HepG2 (cell line): ENCODE results near the gene DLX6. TPM values are rescaled to one million over a fixed set of nuclear protein-coding genes. Genes with fewer than 3 reads are reported as not detected.

Experiments
- FOXO1 ChIP-seq: sonication (generic); formaldehyde crosslinking; IDR thresholded peaks from 2 replicates; pipeline ENCODE4 v1.4.0; 2020; ENCODE audit warnings: missing genetic modification reagents
- GABPB1 ChIP-seq: IDR thresholded peaks from 2 replicates; pipeline ENCODE4 v1.6.1; 2016; ENCODE audit warnings: mild to moderate bottlenecking, missing genetic modification reagents, moderate library complexity, missing compliant biosample characterization
- GPBP1L1 ChIP-seq: sonication (generic); formaldehyde crosslinking; IDR thresholded peaks from 2 replicates; pipeline ENCODE4 v1.5.0; 2020; ENCODE audit warnings: mild to moderate bottlenecking, missing genetic modification reagents
- GZF1 ChIP-seq: sonication (generic); formaldehyde crosslinking; IDR thresholded peaks from 2 replicates; pipeline ENCODE4 v1.5.1; 2020; ENCODE audit warnings: mild to moderate bottlenecking, missing genetic modification reagents
- HHEX ChIP-seq: IDR thresholded peaks from 2 replicates; pipeline ENCODE4 v1.6.1; 2016; ENCODE audit warnings: control low read depth
- KAT2B ChIP-seq: fragments of 150-350 bp; IDR thresholded peaks from 2 replicates; pipeline ENCODE4 v1.6.1; 2014; ENCODE audit warnings: low read depth, low read length, borderline replicate concordance
- KLF9 ChIP-seq: IDR thresholded peaks from 2 replicates; pipeline ENCODE4 v1.6.1; 2016; ENCODE audit warnings: low read depth
- TFE3 ChIP-seq: IDR thresholded peaks from 2 replicates; pipeline ENCODE4 v1.6.1; 2016
- THAP7 ChIP-seq: sonication (generic); formaldehyde crosslinking; IDR thresholded peaks from 2 replicates; pipeline ENCODE4 v1.8.1; 2023; ENCODE audit warnings: mild to moderate bottlenecking, missing genetic modification reagents
- TP53 ChIP-seq: sonication (generic); formaldehyde crosslinking; conservative IDR thresholded peaks from 2 replicates; pipeline ENCODE4 v1.4.0; 2020; ENCODE audit warnings: missing genetic modification reagents
- ZEB1 ChIP-seq: IDR thresholded peaks from 2 replicates; pipeline ENCODE4 v1.6.1; 2012; ENCODE audit warnings: mild to moderate bottlenecking, low read depth, inconsistent platforms; ENCODE audit not compliant: insufficient replicate concordance
- ZNF280D ChIP-seq: sonication (generic); formaldehyde crosslinking; IDR thresholded peaks from 2 replicates; pipeline ENCODE4 v1.5.1; 2020; ENCODE audit warnings: mild to moderate bottlenecking, missing genetic modification reagents
- ZNF343 ChIP-seq: sonication (generic); formaldehyde crosslinking; IDR thresholded peaks from 2 replicates; pipeline ENCODE4 v1.4.0; 2020; ENCODE audit warnings: mild to moderate bottlenecking, missing genetic modification reagents
- ZNF460 ChIP-seq: sonication (generic); formaldehyde crosslinking; IDR thresholded peaks from 2 replicates; pipeline ENCODE4 v1.5.1; 2020; ENCODE audit warnings: missing genetic modification reagents, mild to moderate bottlenecking, borderline replicate concordance
- ZNF512B ChIP-seq: sonication (generic); formaldehyde crosslinking; IDR thresholded peaks from 2 replicates; pipeline ENCODE4 v1.5.1; 2020; ENCODE audit warnings: missing genetic modification reagents, mild to moderate bottlenecking, borderline replicate concordance
- ZNF570 ChIP-seq: sonication (generic); formaldehyde crosslinking; IDR thresholded peaks from 2 replicates; pipeline ENCODE4 v1.4.0; 2020; ENCODE audit warnings: mild to moderate bottlenecking, missing genetic modification reagents, borderline replicate concordance
- ZNF704 ChIP-seq: sonication (generic); formaldehyde crosslinking; IDR thresholded peaks from 2 replicates; pipeline ENCODE4 v1.8.1; 2023; ENCODE audit warnings: mild to moderate bottlenecking, inconsistent platforms, moderate library complexity, missing genetic modification reagents, borderline replicate concordance
- ZSCAN30 ChIP-seq: sonication (generic); formaldehyde crosslinking; IDR thresholded peaks from 2 replicates; pipeline ENCODE4 v1.5.0; 2020; ENCODE audit warnings: mild to moderate bottlenecking, missing genetic modification reagents
- polyA plus RNA-seq, 8 experiments: library from polyadenylated mRNA; depleted of rRNA in 3 of 8; stranded (reverse) in 7 of 8; unstranded in 1 of 8; fragments of >200 nt; fragmentation: Illumina TruSeq in 4 of 8; extraction: Trizol in 4 of 8; gene quantifications; 2 replicates each; pipeline versions ENCODE4 v1.2.1 to v1.2.3, GENCODE V29; 2011 to 2016; ENCODE audit warnings: low read depth in 4 of 8, missing spikeins in 1 of 8, mixed read lengths in 1 of 8; ENCODE audit not compliant: insufficient read depth in 1 of 8
- total RNA-seq, 5 experiments: library from RNA; depleted of rRNA; stranded (reverse); fragments of >200 nt; fragmentation: Illumina TruSeq; extraction: Trizol; gene quantifications; 2 replicates each; pipeline ENCODE4 v1.2.3, GENCODE V29; 2016; ENCODE audit warnings: low read depth in 1 of 5

Gene DLX6
- total and polyA plus RNA-seq, 2 of the 13 experiments (the other 11 are each of a cell fraction or from before 2014, with no cell fraction given) = 3.5 to 5.5 TPM

- TF ChIP-seq ZNF280D (CRISPR knock-in tag) (no peak), ZNF512B (CRISPR knock-in tag) (no peak), FOXO1 (no peak), GABPB1 (CRISPR knock-in tag) (peak; percentile 68; the same call in 1 of the 2 replicates), ZNF460 (CRISPR knock-in tag) (no peak), ZNF704 (0 out of 2 replicates have a peak, but pooled peaks have one; percentile 31), HHEX (CRISPR knock-in tag) (no peak), TFE3 (CRISPR knock-in tag) (0 out of 2 replicates have a peak, but pooled peaks have one; percentile 10), ZNF343 (CRISPR knock-in tag) (no peak), GPBP1L1 (CRISPR knock-in tag) (no peak), KAT2B (no peak), GZF1 (CRISPR knock-in tag) (no peak), ZNF570 (CRISPR knock-in tag) (no peak), KLF9 (CRISPR knock-in tag) (no peak), ZEB1 (no peak), TP53 (CRISPR knock-in tag) (no peak), ZSCAN30 (CRISPR knock-in tag) (0 out of 2 replicates have a peak, but pooled peaks have one; percentile 27), THAP7 (CRISPR knock-in tag) (no peak)
Measured at GRCh38 chr7:97006055-97006815, 882 bp downstream of the DLX6 start (continued).
